GM23338 (cell line): ENCODE results near the gene AP2A2. TPM values are rescaled to one million over a fixed set of nuclear protein-coding genes. Genes with fewer than 3 reads are reported as not detected.

Experiments
- ATAC-seq: fragments of 200-7000 bp; cut with Tn5 transposase; 3 replicates; pipeline ENCODE4 v1.9.1; 2020
- DNase-seq: peaks from one replicate; pipeline ENCODE4 v3.0.0-alpha.2; 2015; ENCODE audit warnings: low spot score
- H2AFZ ChIP-seq: fragments of 200-600 bp; sonication (generic); 2 replicates; pipeline ENCODE4 v1.8.0; 2016; ENCODE audit warnings: antibody characterized with exemption, mild to moderate bottlenecking, moderate library complexity
- H3F3A ChIP-seq: fragments of 200-600 bp; sonication (generic); replicated peaks from 2 replicates; pipeline ENCODE4 v1.8.0; 2017; ENCODE audit warnings: antibody characterized with exemption, mixed run types, low read depth
- H3K27ac ChIP-seq: fragments of 200-600 bp; sonication (generic); 2 replicates; pipeline ENCODE4 v1.6.1; 2016; ENCODE audit warnings: low read depth
- H3K27me3 ChIP-seq: fragments of 200-600 bp; sonication (generic); 2 replicates; pipeline ENCODE4 v1.8.0; 2016; ENCODE audit warnings: mild to moderate bottlenecking, mixed run types, moderate library complexity; ENCODE audit not compliant: insufficient read depth
- H3K36me3 ChIP-seq: fragments of 200-600 bp; sonication (generic); 2 replicates; pipeline ENCODE4 v1.8.0; 2016; ENCODE audit warnings: mild to moderate bottlenecking; ENCODE audit not compliant: insufficient read depth
- H3K4me1 ChIP-seq: fragments of 200-600 bp; sonication (generic); 2 replicates; pipeline ENCODE4 v1.8.0; 2016; ENCODE audit warnings: mild to moderate bottlenecking, moderate library complexity; ENCODE audit not compliant: insufficient read depth
- H3K4me2 ChIP-seq: fragments of 200-600 bp; sonication (generic); 2 replicates; pipeline ENCODE4 v1.7.1; 2017; ENCODE audit warnings: mixed run types
- H3K4me3 ChIP-seq: fragments of 200-600 bp; sonication (generic); 2 replicates; pipeline ENCODE4 v1.6.1; 2016; ENCODE audit warnings: mixed run types
- H3K79me2 ChIP-seq: fragments of 200-600 bp; sonication (generic); replicated peaks from 2 replicates; pipeline ENCODE4 v1.8.0; 2017; ENCODE audit warnings: mild to moderate bottlenecking; ENCODE audit not compliant: insufficient read depth
- H3K9me2 ChIP-seq: fragments of 200-600 bp; sonication (generic); 2 replicates; pipeline ENCODE4 v1.8.0; 2017; ENCODE audit not compliant: insufficient read depth
- H4K20me1 ChIP-seq: fragments of 200-600 bp; sonication (generic); replicated peaks from 2 replicates; pipeline ENCODE4 v1.8.0; 2017; ENCODE audit warnings: mild to moderate bottlenecking; ENCODE audit not compliant: insufficient read depth
- H3K27ac Mint-ChIP-seq: 2 replicates; pipeline ENCODE4 v1.8.0; 2020; ENCODE audit warnings: inconsistent platforms, mild to moderate bottlenecking, moderate library complexity, mixed read lengths
- H3K27me3 Mint-ChIP-seq: 3 replicates; pipeline ENCODE4 v1.8.0; 2022; ENCODE audit warnings: low read depth, mild to moderate bottlenecking, moderate library complexity, mixed read lengths, inconsistent platforms; ENCODE audit not compliant: insufficient read depth, poor library complexity
- H3K36me3 Mint-ChIP-seq: 3 replicates; pipeline ENCODE4 v1.8.0; 2021; ENCODE audit warnings: low read depth, mild to moderate bottlenecking, inconsistent platforms, moderate library complexity, mixed read lengths
- H3K4me1 Mint-ChIP-seq: 3 replicates; pipeline ENCODE4 v1.8.0; 2020; ENCODE audit warnings: mild to moderate bottlenecking, inconsistent platforms, mixed read lengths
- H3K4me3 Mint-ChIP-seq: 3 replicates; pipeline ENCODE4 v1.8.0; 2021; ENCODE audit warnings: moderate library complexity, mild to moderate bottlenecking, inconsistent platforms, mixed read lengths
- H3K9me3 Mint-ChIP-seq: 3 replicates; pipeline ENCODE4 v1.8.0; 2020; ENCODE audit warnings: moderate library complexity, mild to moderate bottlenecking, inconsistent platforms, mixed read lengths
- CREB1 ChIP-seq: fragments of 250-450 bp; sonication (Bioruptor Pico); IDR thresholded peaks from 2 replicates; pipeline ENCODE4 v1.5.0; 2020; ENCODE audit warnings: low read depth, mild to moderate bottlenecking, moderate library complexity
- CTCF ChIP-seq, 2 experiments: fragments of 200-600 bp in 1 of 2; sonication (generic) in 1 of 2; conservative IDR thresholded peaks; 2 replicates each; pipeline versions ENCODE4 v1.5.1 to v1.6.1; 2016 to 2017; ENCODE audit warnings: antibody characterized with exemption in 2 of 2, low read depth in 2 of 2, mild to moderate bottlenecking in 2 of 2, moderate library complexity in 1 of 2
- EZH2 ChIP-seq: fragments of 200-600 bp; sonication (generic); IDR thresholded peaks from one replicate; pipeline ENCODE4 v1.8.0; 2017; ENCODE audit warnings: antibody characterized with exemption, mild to moderate bottlenecking, low read depth; ENCODE audit not compliant: unreplicated experiment
- EZH2phosphoT487 ChIP-seq: fragments of 200-600 bp; sonication (generic); IDR thresholded peaks from one replicate; pipeline ENCODE4 v1.8.1; 2018; ENCODE audit warnings: antibody characterized with exemption; ENCODE audit not compliant: unreplicated experiment
- JUNB ChIP-seq: IDR thresholded peaks from one replicate; pipeline ENCODE4 v1.6.1; 2016; ENCODE audit warnings: antibody characterized with exemption; ENCODE audit not compliant: unreplicated experiment
- NANOG ChIP-seq: IDR thresholded peaks from 2 replicates; pipeline ENCODE4 v1.6.1; 2016; ENCODE audit warnings: antibody characterized with exemption, borderline replicate concordance
- REST ChIP-seq: IDR thresholded peaks from one replicate; pipeline ENCODE4 v1.6.1; 2018; ENCODE audit warnings: antibody characterized with exemption; ENCODE audit not compliant: unreplicated experiment
- STAT1 ChIP-seq: IDR thresholded peaks from one replicate; pipeline ENCODE4 v1.6.1; 2016; ENCODE audit warnings: antibody characterized with exemption; ENCODE audit not compliant: unreplicated experiment
- ZNF114 ChIP-seq: fragments of 250-450 bp; sonication (Bioruptor Pico); IDR thresholded peaks from 2 replicates; pipeline ENCODE4 v1.5.0; 2020; ENCODE audit warnings: mild to moderate bottlenecking, moderate library complexity
- polyA plus RNA-seq: library from polyadenylated mRNA; unstranded; fragments of >200 nt; fragmentation: Nextera tagmentation; extraction: Ambion mirVana; gene quantifications from 2 replicates; pipeline ENCODE4 v1.2.1, GENCODE V29; 2016
- total RNA-seq: library from RNA; depleted of rRNA; stranded (reverse); fragments of >200 nt; shearing (Covaris generic); gene quantifications from 2 replicates; pipeline ENCODE4 v1.2.3, GENCODE V29; 2014
- TF ChIP-seq, protein P1 (sequence below): IDR thresholded peaks from 2 replicates; pipeline ENCODE4 v1.6.1; 2016; ENCODE audit warnings: antibody characterized with exemption

AP2A2 gene
- total and polyA plus RNA-seq, 2 experiments from 2014 or later = 23.7 to 47.5 TPM

GRCh38 chr11:972523-973211, 47.0 kb downstream of the AP2A2 start:
- Histone ChIP-seq H3K4me1 (no peaks in the 10 kb centered on the region), H3K79me2 (peaks cover 9% of the 10 kb centered on the region; the same call in 1 of the 2 replicates), H3K9me2 (no peaks in the 10 kb centered on the region), H4K20me1 (no peaks in the 10 kb centered on the region), H3K27me3 (no peaks in the 10 kb centered on the region), H3F3A (no peaks in the 10 kb centered on the region), H3K4me2 (no peak overlapping the region), H2AFZ (no peak overlapping the region), H3K27ac (no peak overlapping the region), H3K4me3 (no peak overlapping the region), H3K36me3 (no peaks in the 10 kb centered on the region; the same call in none of the 2 replicates)
- no peak overlapping the region for H3K4me3 Mint-ChIP-seq
- no peaks in the 10 kb centered on the region; the same call in 2 of the 3 replicates for H3K9me3 Mint-ChIP-seq
- no peak for ATAC-seq
- DNase-seq = no peak
- TF ChIP-seq ZNF114 (CRISPR knock-in tag) (no peak), EZH2phosphoT487 (no peak), CTCF (conservative IDR thresholded peaks at IDR 0.05; ENCODE audit: low read depth in 2 of 2) (no peak), NANOG (no peak), CREB1 (CRISPR knock-in tag) (no peak), EZH2 (no peak), STAT1 (no peak)
- H3K36me3 Mint-ChIP-seq = peaks cover 43% of the 10 kb centered on the region
- H3K4me1 Mint-ChIP-seq = peaks cover 12% of the 10 kb centered on the region
- H3K27ac Mint-ChIP-seq = no peak overlapping the region
- H3K27me3 Mint-ChIP-seq = peaks cover 11% of the 10 kb centered on the region

GRCh38 chr11:973237-973636, 47.6 kb downstream of the AP2A2 start:
- no peaks in the 10 kb centered on the region for H3K27me3 ChIP-seq
- H3K4me3 Mint-ChIP-seq = no peak overlapping the region
- H3K9me2 ChIP-seq = no peaks in the 10 kb centered on the region
- peaks cover 46% of the 10 kb centered on the region for H3K36me3 Mint-ChIP-seq
- no peak overlapping the region for H2AFZ ChIP-seq
- H3K4me2 ChIP-seq = no peak overlapping the region
- DNase-seq (no peak), ATAC-seq (no peak)
- no peaks in the 10 kb centered on the region; the same call in none of the 2 replicates for H3K36me3 ChIP-seq
- peaks cover 11% of the 10 kb centered on the region for H3K27me3 Mint-ChIP-seq
- no peak overlapping the region for H3K4me3 ChIP-seq
- H3K27ac Mint-ChIP-seq = no peak overlapping the region
- H3K4me1 ChIP-seq = no peaks in the 10 kb centered on the region
- H3K79me2 ChIP-seq = peaks cover 6% of the 10 kb centered on the region; the same call in 1 of the 2 replicates
- no peaks in the 10 kb centered on the region for H4K20me1 ChIP-seq
- peaks cover 14% of the 10 kb centered on the region for H3K4me1 Mint-ChIP-seq
- no peak overlapping the region for H3K27ac ChIP-seq
- H3F3A ChIP-seq = no peaks in the 10 kb centered on the region
- H3K9me3 Mint-ChIP-seq = no peaks in the 10 kb centered on the region; the same call in 2 of the 3 replicates
- TF ChIP-seq REST (no peak), STAT1 (no peak), EZH2phosphoT487 (no peak), CTCF (conservative IDR thresholded peaks at IDR 0.05; ENCODE audit: low read depth in 2 of 2) (no peak), JUNB (no peak)
- TF ChIP-seq, protein P1, sequence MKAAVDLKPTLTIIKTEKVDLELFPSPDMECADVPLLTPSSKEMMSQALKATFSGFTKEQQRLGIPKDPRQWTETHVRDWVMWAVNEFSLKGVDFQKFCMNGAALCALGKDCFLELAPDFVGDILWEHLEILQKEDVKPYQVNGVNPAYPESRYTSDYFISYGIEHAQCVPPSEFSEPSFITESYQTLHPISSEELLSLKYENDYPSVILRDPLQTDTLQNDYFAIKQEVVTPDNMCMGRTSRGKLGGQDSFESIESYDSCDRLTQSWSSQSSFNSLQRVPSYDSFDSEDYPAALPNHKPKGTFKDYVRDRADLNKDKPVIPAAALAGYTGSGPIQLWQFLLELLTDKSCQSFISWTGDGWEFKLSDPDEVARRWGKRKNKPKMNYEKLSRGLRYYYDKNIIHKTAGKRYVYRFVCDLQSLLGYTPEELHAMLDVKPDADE = no peak
